GM12874 (cell line): ENCODE data around the gene SIK2.

ENCODE experiments used
- CTCF ChIP-seq: IDR thresholded peaks from 2 replicates; pipeline ENCODE4 v1.5.1; 2011; ENCODE audit warnings: low read depth, mild to moderate bottlenecking, control low read depth, low read length, moderate library complexity; ENCODE audit not compliant: insufficient read depth

Gene SIK2

GRCh38 chr11:111605681-111606080 is 3.4 kb downstream of the SIK2 start:
- no peak for TF ChIP-seq CTCF

GRCh38 chr11:111606986-111607385 is 4.7 kb downstream of the SIK2 start:
- TF ChIP-seq CTCF = no peak

GRCh38 chr11:111607751-111608150 is 5.5 kb downstream of the SIK2 start:
- TF ChIP-seq CTCF = no peak

GRCh38 chr11:111612224-111612623 is 10.0 kb downstream of the SIK2 start:
- no peak for TF ChIP-seq CTCF

- TF ChIP-seq CTCF = no peak
Observed at GRCh38 chr11:111617286-111617685, 15.0 kb downstream of the SIK2 start.

GRCh38 chr11:111620518-111620917 is 18.3 kb downstream of the SIK2 start:
- TF ChIP-seq CTCF = no peak

GRCh38 chr11:111623527-111624030 is 21.3 kb downstream of the SIK2 start:
- TF ChIP-seq CTCF = no peak
